Loucy (cell line): Measurements from ENCODE around the gene APCDD1.
A peak's percentile ranks its signal among the peaks of the same experiment; 100 is the strongest.

ENCODE experiments used
- H2AFZ ChIP-seq: fragments of 200-600 bp; sonication (generic); 2 replicates; pipeline ENCODE4 v1.6.0; 2016; ENCODE audit warnings: antibody characterized with exemption, mild to moderate bottlenecking, low read length, moderate library complexity
- H3F3A ChIP-seq: fragments of 200-600 bp; 2 replicates; pipeline ENCODE4 v1.6.0; 2016; ENCODE audit warnings: antibody characterized with exemption, low read depth, mild to moderate bottlenecking
- H3K27me3 ChIP-seq: fragments of 200-600 bp; sonication (generic); 2 replicates; pipeline ENCODE4 v1.6.1; 2014; ENCODE audit warnings: low read length, mild to moderate bottlenecking; ENCODE audit not compliant: insufficient read depth, poor library complexity, severe bottlenecking
- H3K36me3 ChIP-seq: fragments of 200-600 bp; sonication (generic); 2 replicates; pipeline ENCODE4 v1.6.1; 2016; ENCODE audit warnings: low read length; ENCODE audit not compliant: insufficient read depth
- H3K4me1 ChIP-seq: fragments of 200-600 bp; sonication (generic); 2 replicates; pipeline ENCODE4 v1.5.1; 2014; ENCODE audit warnings: low read length, mild to moderate bottlenecking; ENCODE audit not compliant: insufficient read depth, poor library complexity, severe bottlenecking
- H3K4me2 ChIP-seq: fragments of 200-600 bp; sonication (generic); 2 replicates; pipeline ENCODE4 v1.6.0; 2014; ENCODE audit warnings: antibody characterized with exemption, low read length, low read depth, mild to moderate bottlenecking; ENCODE audit not compliant: poor library complexity, severe bottlenecking
- H3K4me3 ChIP-seq: fragments of 200-600 bp; sonication (generic); 2 replicates; pipeline ENCODE4 v1.5.1; 2014; ENCODE audit warnings: low read length, mild to moderate bottlenecking, mixed read lengths; ENCODE audit not compliant: poor library complexity, severe bottlenecking
- H3K79me2 ChIP-seq: fragments of 200-600 bp; sonication (generic); 2 replicates; pipeline ENCODE4 v1.6.1; 2014; ENCODE audit warnings: low read length; ENCODE audit not compliant: insufficient read depth
- H3K9ac ChIP-seq: fragments of 200-600 bp; sonication (generic); 2 replicates; pipeline ENCODE4 v1.6.0; 2014; ENCODE audit warnings: mild to moderate bottlenecking, low read depth, low read length, moderate library complexity; ENCODE audit not compliant: poor library complexity, severe bottlenecking
- H3K9me2 ChIP-seq: fragments of 200-600 bp; sonication (generic); replicated peaks from 2 replicates; pipeline ENCODE4 v1.6.1; 2016; ENCODE audit warnings: low read depth, low read length, mixed read lengths
- H3K9me3 ChIP-seq: fragments of 200-600 bp; sonication (generic); 2 replicates; pipeline ENCODE4 v1.6.1; 2014; ENCODE audit warnings: mild to moderate bottlenecking, antibody characterized with exemption, low read length, low read depth; ENCODE audit not compliant: insufficient read depth
- H4K20me1 ChIP-seq: fragments of 200-600 bp; sonication (generic); 2 replicates; pipeline ENCODE4 v1.6.0; 2014; ENCODE audit warnings: antibody characterized with exemption, low read length, mild to moderate bottlenecking; ENCODE audit not compliant: insufficient read depth, poor library complexity, severe bottlenecking
- CTCF ChIP-seq: fragments of 200-600 bp; sonication (generic); conservative IDR thresholded peaks from 2 replicates; pipeline ENCODE4 v1.5.1; 2014; ENCODE audit warnings: mild to moderate bottlenecking, antibody characterized with exemption, low read length
- EZH2phosphoT487 ChIP-seq: fragments of 200-600 bp; IDR thresholded peaks from 2 replicates; pipeline ENCODE4 v1.6.1; 2018; ENCODE audit warnings: antibody characterized with exemption, mild to moderate bottlenecking, moderate library complexity, borderline replicate concordance

Gene APCDD1

DNA sequence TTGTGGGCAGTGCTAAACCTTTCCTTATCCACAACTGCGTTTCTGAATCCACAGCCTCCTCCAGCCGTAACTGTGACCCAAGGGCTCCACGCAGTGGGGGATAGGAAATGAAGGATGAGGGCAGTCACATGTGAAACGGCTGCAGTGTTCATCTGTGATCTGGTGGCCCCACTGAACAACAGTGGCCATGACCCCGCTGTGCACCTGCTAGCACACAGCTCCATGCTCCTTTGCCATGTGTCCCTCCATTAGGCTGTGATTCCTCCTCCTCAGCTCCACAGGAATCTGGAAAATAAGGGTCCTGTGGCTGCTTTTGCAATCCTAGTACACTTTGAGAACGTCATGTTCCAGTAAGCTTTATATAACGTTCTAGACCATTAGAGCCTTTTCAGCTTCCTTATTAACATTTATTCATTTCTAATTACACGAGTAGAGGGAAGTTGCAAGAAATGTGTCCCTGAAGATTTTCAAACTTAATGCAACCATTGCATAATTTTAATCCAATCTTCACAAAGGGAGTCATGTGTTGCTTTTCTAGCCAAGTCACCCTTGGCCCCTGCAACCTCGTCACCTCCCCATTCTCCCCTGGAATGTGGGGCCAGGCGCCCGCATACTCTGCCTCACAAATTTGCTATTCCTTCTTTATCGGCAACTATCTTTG lies 64.3 kb downstream of the APCDD1 start:
- H3F3A ChIP-seq = no peaks in the 10 kb centered on the region
- no peaks in the 10 kb centered on the region for H3K27me3 ChIP-seq
- H3K36me3 ChIP-seq = no peaks in the 10 kb centered on the region
- TF ChIP-seq EZH2phosphoT487 (no peak), CTCF (peak; percentile 34)
- H4K20me1 ChIP-seq = no peaks in the 10 kb centered on the region
- no peaks in the 10 kb centered on the region for H3K9me3 ChIP-seq
- H3K9ac ChIP-seq = no peak overlapping the region
- no peak overlapping the region for H3K4me2 ChIP-seq
- no peak overlapping the region for H3K4me3 ChIP-seq
- peaks cover 16% of the 10 kb centered on the region for H3K4me1 ChIP-seq
- peak overlapping the region; percentile 3; the same call in 1 of the 2 replicates for H2AFZ ChIP-seq
- H3K9me2 ChIP-seq = no peaks in the 10 kb centered on the region
- no peaks in the 10 kb centered on the region for H3K79me2 ChIP-seq

DNA sequence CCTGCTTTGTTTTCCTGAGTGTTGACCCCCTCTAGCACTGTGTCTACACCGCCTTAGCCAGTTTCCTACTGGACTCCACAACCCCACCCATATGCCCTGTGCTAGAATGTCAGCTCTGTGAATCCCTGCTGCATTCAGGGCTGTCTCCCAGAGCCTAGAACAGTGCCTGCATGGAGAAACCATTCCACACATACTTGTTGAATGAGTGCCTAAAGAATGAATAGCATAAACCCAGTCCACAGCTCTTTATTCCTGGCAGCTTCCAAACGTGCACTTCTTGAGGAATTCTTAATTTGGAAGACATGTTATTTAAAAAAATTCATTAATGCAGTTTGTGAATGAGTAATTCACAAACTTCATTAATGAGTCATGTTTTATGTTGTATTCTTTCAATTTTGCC lies 64.9 kb downstream of the APCDD1 start:
- Histone ChIP-seq H3K9ac (no peak overlapping the region), H3K9me3 (no peaks in the 10 kb centered on the region), H4K20me1 (no peaks in the 10 kb centered on the region), H3F3A (no peaks in the 10 kb centered on the region), H3K4me2 (peak overlapping the region; percentile 65), H3K79me2 (no peaks in the 10 kb centered on the region), H3K4me1 (peaks cover 16% of the 10 kb centered on the region), H3K27me3 (no peaks in the 10 kb centered on the region), H3K9me2 (no peaks in the 10 kb centered on the region), H3K36me3 (no peaks in the 10 kb centered on the region), H3K4me3 (no peak overlapping the region), H2AFZ (no peak overlapping the region)
- no peak for TF ChIP-seq EZH2phosphoT487
- no peak for TF ChIP-seq CTCF

- H3K79me2 ChIP-seq = no peaks in the 10 kb centered on the region
- no peaks in the 10 kb centered on the region for H3K9me3 ChIP-seq
- no peak for TF ChIP-seq EZH2phosphoT487
- TF ChIP-seq CTCF = peak; percentile 91
- peaks cover 17% of the 10 kb centered on the region for H3K4me1 ChIP-seq
- H3K27me3 ChIP-seq = no peaks in the 10 kb centered on the region
- no peaks in the 10 kb centered on the region for H3K36me3 ChIP-seq
- no peaks in the 10 kb centered on the region for H3F3A ChIP-seq
- H3K9ac ChIP-seq = peak overlapping the region; percentile 33
- peak overlapping the region; percentile 85 for H2AFZ ChIP-seq
- no peaks in the 10 kb centered on the region for H4K20me1 ChIP-seq
- peak overlapping the region; percentile 65 for H3K4me2 ChIP-seq
- H3K4me3 ChIP-seq = peak overlapping the region; percentile 41
- no peaks in the 10 kb centered on the region for H3K9me2 ChIP-seq
Observed at GRCh38 chr18:10519999-10520935, 65.8 kb downstream of the APCDD1 start.
